ENCODE data around the gene WIPF1.

DNA sequence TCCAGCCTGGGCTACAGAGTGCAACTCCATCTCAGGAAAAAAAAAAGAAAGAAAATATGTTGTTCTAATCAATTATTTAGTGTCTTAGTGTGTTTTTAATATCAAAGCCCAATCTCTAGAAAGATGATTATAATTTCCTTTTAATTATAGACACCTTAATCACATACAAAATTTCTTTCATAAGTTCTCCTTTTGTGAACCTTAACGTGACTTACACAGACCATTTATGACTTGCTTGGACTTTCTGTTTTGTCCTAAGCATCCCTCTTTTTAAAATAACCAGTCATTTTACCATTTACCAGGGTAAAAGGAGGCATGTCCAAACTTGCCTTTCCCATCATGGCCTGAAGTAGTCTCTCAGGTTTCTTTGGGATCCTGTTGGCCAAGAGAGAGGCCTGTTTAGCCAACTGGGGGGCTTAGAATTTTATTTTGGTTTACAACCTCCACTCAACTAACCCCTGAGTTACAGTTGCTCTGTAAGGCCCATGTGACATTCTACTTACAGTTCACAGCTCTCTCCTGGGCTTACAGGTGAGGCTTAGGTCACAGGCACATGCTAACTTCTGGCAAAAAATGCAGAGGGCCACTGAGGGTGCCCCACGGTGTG, 86.9 kb downstream of the WIPF1 start:
- 0 out of 2 replicates have a peak, but pooled peaks have one; percentile 22 for TF ChIP-seq ZNF26 (tag by site-specific recombination; IDR thresholded peaks at IDR 0.05)
- TF ChIP-seq, protein P1, sequence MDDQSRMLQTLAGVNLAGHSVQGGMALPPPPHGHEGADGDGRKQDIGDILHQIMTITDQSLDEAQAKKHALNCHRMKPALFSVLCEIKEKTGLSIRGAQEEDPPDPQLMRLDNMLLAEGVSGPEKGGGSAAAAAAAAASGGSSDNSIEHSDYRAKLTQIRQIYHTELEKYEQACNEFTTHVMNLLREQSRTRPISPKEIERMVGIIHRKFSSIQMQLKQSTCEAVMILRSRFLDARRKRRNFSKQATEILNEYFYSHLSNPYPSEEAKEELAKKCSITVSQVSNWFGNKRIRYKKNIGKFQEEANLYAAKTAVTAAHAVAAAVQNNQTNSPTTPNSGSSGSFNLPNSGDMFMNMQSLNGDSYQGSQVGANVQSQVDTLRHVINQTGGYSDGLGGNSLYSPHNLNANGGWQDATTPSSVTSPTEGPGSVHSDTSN (CRISPR knock-in tag; IDR thresholded peaks at IDR 0.05) = no peak
- TF ChIP-seq ZNF354C (tag by site-specific recombination; IDR thresholded peaks at IDR 0.05; ENCODE audit: borderline replicate concordance, low read depth) = no peak
- no peak for TF ChIP-seq GLI4 (tag by site-specific recombination; IDR thresholded peaks at IDR 0.05)
- TF ChIP-seq EGR2 (tag by site-specific recombination; IDR thresholded peaks at IDR 0.05; ENCODE audit: low read depth) = no peak
- TF ChIP-seq, protein P2, sequence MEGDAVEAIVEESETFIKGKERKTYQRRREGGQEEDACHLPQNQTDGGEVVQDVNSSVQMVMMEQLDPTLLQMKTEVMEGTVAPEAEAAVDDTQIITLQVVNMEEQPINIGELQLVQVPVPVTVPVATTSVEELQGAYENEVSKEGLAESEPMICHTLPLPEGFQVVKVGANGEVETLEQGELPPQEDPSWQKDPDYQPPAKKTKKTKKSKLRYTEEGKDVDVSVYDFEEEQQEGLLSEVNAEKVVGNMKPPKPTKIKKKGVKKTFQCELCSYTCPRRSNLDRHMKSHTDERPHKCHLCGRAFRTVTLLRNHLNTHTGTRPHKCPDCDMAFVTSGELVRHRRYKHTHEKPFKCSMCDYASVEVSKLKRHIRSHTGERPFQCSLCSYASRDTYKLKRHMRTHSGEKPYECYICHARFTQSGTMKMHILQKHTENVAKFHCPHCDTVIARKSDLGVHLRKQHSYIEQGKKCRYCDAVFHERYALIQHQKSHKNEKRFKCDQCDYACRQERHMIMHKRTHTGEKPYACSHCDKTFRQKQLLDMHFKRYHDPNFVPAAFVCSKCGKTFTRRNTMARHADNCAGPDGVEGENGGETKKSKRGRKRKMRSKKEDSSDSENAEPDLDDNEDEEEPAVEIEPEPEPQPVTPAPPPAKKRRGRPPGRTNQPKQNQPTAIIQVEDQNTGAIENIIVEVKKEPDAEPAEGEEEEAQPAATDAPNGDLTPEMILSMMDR (tag by site-specific recombination; IDR thresholded peaks at IDR 0.05) = no peak
- no peak for TF ChIP-seq ZNF274 (IDR thresholded peaks at IDR 0.05; ENCODE audit: low read length)
- TF ChIP-seq ZNF274 (tag by site-specific recombination; IDR thresholded peaks at IDR 0.05; ENCODE audit: borderline replicate concordance) = no peak
- TF ChIP-seq ZNF704 (tag by site-specific recombination; IDR thresholded peaks at IDR 0.05) = no peak
- TF ChIP-seq ZNF501 (tag by site-specific recombination; IDR thresholded peaks at IDR 0.05) = no peak
